KMS-11 (cell line): ENCODE results near the gene CPNE8.

ENCODE experiments used
- H2AFZ ChIP-seq: fragments of 200-600 bp; sonication (generic); 2 replicates; pipeline ENCODE4 v1.6.1; 2016; ENCODE audit warnings: antibody characterized with exemption, mixed run types, low read depth
- H3K27ac ChIP-seq: fragments of 200-600 bp; sonication (generic); 2 replicates; pipeline ENCODE4 v1.6.1; 2016; ENCODE audit warnings: mild to moderate bottlenecking, mixed run types
- H3K27me3 ChIP-seq: fragments of 200-600 bp; sonication (generic); 2 replicates; pipeline ENCODE4 v1.6.1; 2017; ENCODE audit warnings: mild to moderate bottlenecking, low read depth, mixed run types, moderate library complexity; ENCODE audit not compliant: insufficient read depth
- H3K36me3 ChIP-seq: fragments of 200-600 bp; sonication (generic); 2 replicates; pipeline ENCODE4 v1.6.1; 2017; ENCODE audit warnings: mild to moderate bottlenecking, mixed run types; ENCODE audit not compliant: insufficient read depth
- H3K4me1 ChIP-seq: fragments of 200-600 bp; sonication (generic); 2 replicates; pipeline ENCODE4 v1.6.1; 2016; ENCODE audit warnings: mild to moderate bottlenecking, low read depth, mixed run types; ENCODE audit not compliant: poor library complexity, severe bottlenecking
- H3K4me2 ChIP-seq: fragments of 200-600 bp; sonication (generic); 2 replicates; pipeline ENCODE4 v1.7.0; 2016; ENCODE audit warnings: mild to moderate bottlenecking, mixed run types
- H3K4me3 ChIP-seq: fragments of 200-600 bp; sonication (generic); IDR thresholded peaks from 2 replicates; pipeline ENCODE4 v1.6.1; 2017; ENCODE audit warnings: low read depth, low read length, mixed read lengths; ENCODE audit not compliant: insufficient read depth
- H3K79me2 ChIP-seq: fragments of 200-600 bp; sonication (generic); 2 replicates; pipeline ENCODE4 v1.6.1; 2016; ENCODE audit warnings: low read depth, mixed run types; ENCODE audit not compliant: insufficient read depth
- H3K9ac ChIP-seq: fragments of 200-600 bp; sonication (generic); 2 replicates; pipeline ENCODE4 v1.6.1; 2016; ENCODE audit warnings: mild to moderate bottlenecking, mixed run types
- H4K20me1 ChIP-seq: fragments of 200-600 bp; sonication (generic); 2 replicates; pipeline ENCODE4 v1.6.1; 2016; ENCODE audit warnings: mild to moderate bottlenecking, mixed run types; ENCODE audit not compliant: insufficient read depth
- TF ChIP-seq, protein P1 (sequence below): fragments of 200-600 bp; sonication (generic); conservative IDR thresholded peaks from 2 replicates; pipeline ENCODE4 v1.6.1; 2017; ENCODE audit warnings: low read depth, mild to moderate bottlenecking, antibody characterized with exemption, low read length, moderate library complexity, mixed read lengths

CPNE8 gene

DNA sequence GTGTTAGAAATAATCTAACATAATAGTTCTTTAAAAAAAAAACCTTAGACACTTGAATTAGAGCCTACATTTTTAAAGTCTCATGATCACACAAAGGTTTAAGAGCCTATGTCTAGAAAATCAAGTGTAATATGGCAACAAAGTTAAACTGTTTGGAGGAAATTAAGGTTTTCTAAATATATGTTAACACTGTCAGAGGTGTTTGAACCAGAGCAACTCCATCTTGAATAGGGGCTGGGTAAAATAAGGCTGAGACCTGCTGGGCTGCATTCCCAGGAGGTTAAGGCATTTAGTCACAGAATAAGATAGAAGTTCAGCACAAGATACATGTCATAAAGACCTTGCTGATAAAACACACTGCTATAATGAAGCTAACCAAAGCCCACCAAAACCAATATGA, 12.4 kb downstream of the CPNE8 start:
- H3K79me2 ChIP-seq: no peaks in the 10 kb centered on the region
- H3K27ac ChIP-seq: no peak overlapping the region

DNA sequence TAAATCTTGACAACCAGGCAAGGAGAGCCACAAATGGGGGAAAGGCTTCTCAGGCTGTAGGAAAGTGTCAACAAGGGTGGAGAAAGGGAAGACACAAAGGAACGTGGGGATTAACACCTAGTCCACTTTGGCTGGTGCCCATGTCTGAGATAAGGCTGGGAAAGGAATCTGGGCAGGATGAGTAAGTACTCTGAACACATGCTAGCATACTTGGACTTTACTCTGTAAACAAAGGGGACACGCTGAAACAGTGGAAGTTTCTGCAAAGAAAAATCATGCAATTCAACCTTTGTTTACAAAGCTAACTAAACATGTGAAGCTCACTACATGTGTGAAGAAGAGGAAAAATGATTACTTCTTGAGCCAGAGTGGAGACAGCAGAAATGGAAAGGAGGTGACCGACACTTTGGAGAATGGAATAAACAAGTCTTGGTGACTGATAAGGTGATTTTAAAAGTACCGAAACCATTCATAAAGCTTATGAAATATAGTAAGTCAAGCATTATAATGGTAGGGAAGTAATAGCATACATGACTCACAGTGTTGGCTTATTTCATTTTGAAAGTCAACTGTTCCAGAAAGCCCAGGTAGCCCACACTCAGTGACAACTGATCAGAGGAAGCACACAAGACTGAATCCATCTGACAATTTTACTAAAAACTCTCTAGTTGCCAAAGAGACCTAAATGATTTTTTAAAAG, 13.2 kb downstream of the CPNE8 start:
- no peak overlapping the region for H3K27ac ChIP-seq
- H2AFZ ChIP-seq: no peak overlapping the region
- TF ChIP-seq, protein P1, sequence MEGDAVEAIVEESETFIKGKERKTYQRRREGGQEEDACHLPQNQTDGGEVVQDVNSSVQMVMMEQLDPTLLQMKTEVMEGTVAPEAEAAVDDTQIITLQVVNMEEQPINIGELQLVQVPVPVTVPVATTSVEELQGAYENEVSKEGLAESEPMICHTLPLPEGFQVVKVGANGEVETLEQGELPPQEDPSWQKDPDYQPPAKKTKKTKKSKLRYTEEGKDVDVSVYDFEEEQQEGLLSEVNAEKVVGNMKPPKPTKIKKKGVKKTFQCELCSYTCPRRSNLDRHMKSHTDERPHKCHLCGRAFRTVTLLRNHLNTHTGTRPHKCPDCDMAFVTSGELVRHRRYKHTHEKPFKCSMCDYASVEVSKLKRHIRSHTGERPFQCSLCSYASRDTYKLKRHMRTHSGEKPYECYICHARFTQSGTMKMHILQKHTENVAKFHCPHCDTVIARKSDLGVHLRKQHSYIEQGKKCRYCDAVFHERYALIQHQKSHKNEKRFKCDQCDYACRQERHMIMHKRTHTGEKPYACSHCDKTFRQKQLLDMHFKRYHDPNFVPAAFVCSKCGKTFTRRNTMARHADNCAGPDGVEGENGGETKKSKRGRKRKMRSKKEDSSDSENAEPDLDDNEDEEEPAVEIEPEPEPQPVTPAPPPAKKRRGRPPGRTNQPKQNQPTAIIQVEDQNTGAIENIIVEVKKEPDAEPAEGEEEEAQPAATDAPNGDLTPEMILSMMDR: no peak
- no peaks in the 10 kb centered on the region for H3K36me3 ChIP-seq
- no peaks in the 10 kb centered on the region for H3K79me2 ChIP-seq
- no peak overlapping the region for H3K4me3 ChIP-seq
- no peaks in the 10 kb centered on the region for H3K27me3 ChIP-seq
- H3K4me2 ChIP-seq: no peak overlapping the region
- no peaks in the 10 kb centered on the region for H3K4me1 ChIP-seq
- no peak overlapping the region for H3K9ac ChIP-seq
- H4K20me1 ChIP-seq: no peaks in the 10 kb centered on the region

More for the DNA sequence above, 12.4 kb downstream of the CPNE8 start:
- TF ChIP-seq, protein P1: no peak
- H3K27me3 ChIP-seq: no peaks in the 10 kb centered on the region
- H2AFZ ChIP-seq: no peak overlapping the region
- H3K4me1 ChIP-seq: no peaks in the 10 kb centered on the region
- H4K20me1 ChIP-seq: no peaks in the 10 kb centered on the region
- H3K4me3 ChIP-seq: no peak overlapping the region
- H3K9ac ChIP-seq: no peak overlapping the region
- H3K4me2 ChIP-seq: no peak overlapping the region
- H3K36me3 ChIP-seq: no peaks in the 10 kb centered on the region

DNA sequence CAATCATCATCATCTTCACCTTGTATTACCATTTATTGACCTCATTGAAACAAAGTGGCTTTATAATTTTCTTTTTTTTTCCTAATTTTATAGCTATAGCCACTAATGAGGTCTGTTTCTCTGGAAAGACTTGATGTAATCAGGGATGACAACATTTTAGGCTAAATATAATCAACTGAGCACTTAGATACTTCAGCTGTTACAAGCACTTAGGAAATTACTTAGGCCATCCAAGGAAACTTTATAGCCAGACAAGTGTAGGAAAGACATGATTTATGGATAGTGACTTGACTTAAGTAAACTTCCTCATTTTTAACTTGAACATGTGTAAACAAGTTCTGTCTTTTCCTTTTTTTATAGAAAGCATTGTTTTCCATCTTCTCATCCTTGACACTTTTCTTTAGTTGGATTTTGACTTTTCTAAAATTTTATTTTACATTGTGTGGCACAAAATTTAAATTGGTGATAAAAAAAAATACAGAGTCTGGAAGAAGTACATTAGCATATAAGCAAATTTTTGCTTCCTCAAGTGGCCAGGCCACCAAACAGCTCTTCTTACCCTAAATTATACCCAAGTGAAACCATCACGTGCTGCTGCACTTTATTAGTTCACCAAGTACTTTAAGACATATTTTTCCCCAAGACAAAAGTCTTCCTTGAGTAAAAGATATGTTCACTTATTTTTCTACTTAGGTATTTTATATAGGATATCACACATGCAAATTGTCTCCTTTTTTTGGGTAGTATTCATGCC, 15.1 kb downstream of the CPNE8 start:
- TF ChIP-seq, protein P1: no peak
- no peak overlapping the region for H3K27ac ChIP-seq
- H3K27me3 ChIP-seq: no peaks in the 10 kb centered on the region
- no peak overlapping the region for H3K4me3 ChIP-seq
- no peaks in the 10 kb centered on the region for H3K79me2 ChIP-seq
- no peaks in the 10 kb centered on the region for H3K4me1 ChIP-seq
- no peaks in the 10 kb centered on the region for H4K20me1 ChIP-seq
- no peak overlapping the region for H2AFZ ChIP-seq
- H3K4me2 ChIP-seq: no peak overlapping the region
- no peaks in the 10 kb centered on the region for H3K36me3 ChIP-seq
- H3K9ac ChIP-seq: no peak overlapping the region

DNA sequence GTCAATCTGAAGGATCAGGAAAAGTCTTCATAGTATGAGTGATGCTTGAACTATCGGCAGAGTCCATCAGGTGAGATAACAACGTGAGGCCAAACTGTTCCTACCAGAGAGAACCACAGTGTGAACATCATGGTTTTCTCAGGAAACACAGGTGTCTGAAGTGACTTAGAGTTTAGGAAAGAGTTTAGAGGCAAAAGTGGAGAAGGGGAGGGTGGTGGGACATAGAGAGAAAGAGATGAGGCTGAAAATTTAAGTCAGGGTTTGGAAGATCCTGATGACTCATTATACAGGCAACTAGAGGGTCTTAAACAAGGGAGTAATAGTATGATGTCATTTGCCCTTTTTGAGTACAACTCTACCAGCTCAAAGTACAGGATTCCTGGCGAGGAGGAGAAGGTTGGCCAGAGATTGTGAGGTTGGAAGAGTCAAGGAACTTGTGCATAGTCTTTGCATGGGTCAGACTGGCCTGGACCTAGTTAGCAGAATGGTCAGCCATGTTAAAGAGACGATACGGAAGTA, 16.0 kb downstream of the CPNE8 start:
- TF ChIP-seq, protein P1: no peak
- no peaks in the 10 kb centered on the region for H3K36me3 ChIP-seq
- H3K79me2 ChIP-seq: no peaks in the 10 kb centered on the region
- H2AFZ ChIP-seq: no peak overlapping the region
- H4K20me1 ChIP-seq: no peaks in the 10 kb centered on the region
- H3K4me1 ChIP-seq: no peaks in the 10 kb centered on the region
- H3K4me3 ChIP-seq: no peak overlapping the region
- H3K27ac ChIP-seq: no peak overlapping the region
- no peaks in the 10 kb centered on the region for H3K27me3 ChIP-seq
- H3K4me2 ChIP-seq: no peak overlapping the region
- H3K9ac ChIP-seq: no peak overlapping the region
